ENCODE data around the gene HIGD2A. TPM values are rescaled to one million over a fixed set of nuclear protein-coding genes. Genes with fewer than 3 reads are reported as not detected.
A peak's percentile ranks its signal among the peaks of the same experiment; 100 is the strongest.

HIGD2A gene
- total and polyA plus RNA-seq, 7 donors = 201 to 457 (median 235) TPM

DNA sequence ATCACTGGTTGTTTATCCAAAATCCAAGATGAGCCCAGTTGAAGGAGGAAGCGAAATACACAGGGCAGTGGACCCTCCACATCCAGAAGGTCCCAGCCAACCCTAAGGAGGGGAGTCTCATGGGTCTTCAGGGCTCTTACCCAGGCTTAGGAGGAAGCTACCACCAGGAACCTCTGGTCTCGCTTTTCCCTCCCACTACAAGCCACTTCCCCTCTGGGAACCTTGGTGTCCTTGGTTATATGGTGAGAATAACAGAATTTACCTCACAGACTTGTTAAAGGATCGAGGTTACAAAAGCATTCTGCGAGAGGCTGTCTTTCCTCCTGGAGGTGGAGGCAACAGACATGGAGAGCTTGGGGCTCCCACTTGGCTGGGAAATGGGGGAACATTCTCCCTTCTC is 3.4 kb downstream of the HIGD2A start:
- Histone ChIP-seq H3K27ac (no peak overlapping the region), H3K27me3 (no peaks in the 10 kb centered on the region), H3K4me3 (no peak overlapping the region), H3K4me1 (peaks cover 0 to 30% (median 23%) of the 10 kb centered on the region in 4 donors), H3K9me3 (no peaks in the 10 kb centered on the region), H3K36me3 (peaks cover 5 to 53% (median 27%) of the 10 kb centered on the region in 4 donors)
- WGBS, 2 donors = 87 to 92% methylated on average over 4 of the region's 4 CpGs
- TF ChIP-seq CTCF (IDR thresholded peaks at IDR 0.05) (no peak), POLR2AphosphoS5 (IDR thresholded peaks at IDR 0.05) (no peak), POLR2A (IDR thresholded peaks at IDR 0.05) (no peak), EP300 (IDR thresholded peaks at IDR 0.05) (no peak)
- no peak for DNase-seq
- intact Hi-C loops (cut with DNase I) = no loop called here

GRCh38 chr5:176392526-176392925 is 4.0 kb downstream of the HIGD2A start:
- Histone ChIP-seq H3K4me3 (no peak overlapping the region), H3K9me3 (no peaks in the 10 kb centered on the region), H3K4me1 (peaks cover 0 to 24% (median 18%) of the 10 kb centered on the region in 4 donors), H3K36me3 (peaks cover 5 to 59% (median 27%) of the 10 kb centered on the region in 4 donors), H3K27ac (no peak overlapping the region), H3K27me3 (no peaks in the 10 kb centered on the region)
- DNase-seq = no peak
- 86 to 90% methylated on average over 11 of the region's 11 CpGs for WGBS, 2 donors
- intact Hi-C loops (cut with DNase I) = no loop called here
- TF ChIP-seq POLR2A (IDR thresholded peaks at IDR 0.05) = no peak

GRCh38 chr5:176394096-176394495 is 5.5 kb downstream of the HIGD2A start:
- H3K9me3 ChIP-seq = no peaks in the 10 kb centered on the region
- WGBS, 2 donors = 95 to 96% methylated on average over 9 of the region's 9 CpGs
- no peaks in the 10 kb centered on the region for H3K27me3 ChIP-seq
- no peak overlapping the region for H3K27ac ChIP-seq
- intact Hi-C loops (cut with DNase I) = no loop called here
- no peak overlapping the region for H3K4me3 ChIP-seq
- no peak for DNase-seq
- H3K36me3 ChIP-seq = peaks cover 5 to 70% (median 28%) of the 10 kb centered on the region in 4 donors
- H3K4me1 ChIP-seq = peaks cover 0 to 19% (median 11%) of the 10 kb centered on the region in 4 donors
- TF ChIP-seq EP300 (IDR thresholded peaks at IDR 0.05) = no peak
- TF ChIP-seq POLR2AphosphoS5 (IDR thresholded peaks at IDR 0.05) = no peak
- TF ChIP-seq POLR2A (IDR thresholded peaks at IDR 0.05) = no peak

- no peak for DNase-seq
- TF ChIP-seq CTCF (IDR thresholded peaks at IDR 0.05) (no peak), EP300 (IDR thresholded peaks at IDR 0.05) (no peak), POLR2AphosphoS5 (IDR thresholded peaks at IDR 0.05) (no peak), POLR2A (IDR thresholded peaks at IDR 0.05) (no peak)
- no peaks in the 10 kb centered on the region for H3K9me3 ChIP-seq
- intact Hi-C loops (cut with DNase I) = no loop called here
- H3K36me3 ChIP-seq = peaks cover 5 to 73% (median 28%) of the 10 kb centered on the region in 4 donors
- peaks cover 0 to 11% (median 3%) of the 10 kb centered on the region in 4 donors for H3K4me1 ChIP-seq
- peak overlapping the region in 3 of 4 donors; percentile 11 to 48 (median 14) for H3K27ac ChIP-seq
- 89 to 91% methylated on average over 11 of the region's 11 CpGs for WGBS, 2 donors
- no peaks in the 10 kb centered on the region for H3K27me3 ChIP-seq
- no peak overlapping the region for H3K4me3 ChIP-seq
Measured at GRCh38 chr5:176394881-176395675, 6.5 kb downstream of the HIGD2A start.

- Histone ChIP-seq H3K36me3 (peaks cover 0 to 72% (median 25%) of the 10 kb centered on the region in 4 donors), H3K9me3 (no peaks in the 10 kb centered on the region), H3K4me1 (peaks cover 0 to 8% (median 0%) of the 10 kb centered on the region in 4 donors), H3K4me3 (no peak overlapping the region), H3K27ac (no peak overlapping the region), H3K27me3 (no peaks in the 10 kb centered on the region)
- intact Hi-C loops (cut with DNase I) = no loop called here
- peak; percentile 17 for DNase-seq
- WGBS, 2 donors = 79 to 84% methylated on average over 6 of the region's 6 CpGs
- TF ChIP-seq POLR2A (IDR thresholded peaks at IDR 0.05) (no peak), POLR2AphosphoS5 (IDR thresholded peaks at IDR 0.05) (no peak), CTCF (IDR thresholded peaks at IDR 0.05) (no peak), EP300 (IDR thresholded peaks at IDR 0.05) (no peak)
Measured at GRCh38 chr5:176396330-176396729, 7.8 kb downstream of the HIGD2A start.
